Measurements from ENCODE around the gene NRXN3.

DNA sequence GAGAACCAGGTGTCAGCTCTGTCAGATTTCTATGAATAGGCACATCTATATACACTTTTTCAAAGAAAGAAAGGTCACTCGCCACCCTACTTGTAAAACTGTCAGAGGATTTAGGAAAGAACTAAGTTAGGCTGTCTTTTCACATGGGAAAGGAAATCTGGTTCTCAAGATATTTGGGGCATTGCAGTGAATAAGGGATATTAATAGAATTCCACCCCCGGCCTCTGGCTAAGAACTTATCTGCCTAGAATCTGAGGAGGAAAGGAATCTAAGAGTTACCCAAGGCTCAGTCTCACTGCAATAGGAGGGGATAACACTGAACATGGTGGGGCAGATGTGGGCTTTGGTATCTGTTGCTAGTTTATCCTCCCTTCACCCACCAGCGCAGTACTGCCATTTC, 677.6 kb downstream of the NRXN3 start:
- TF ChIP-seq, protein P1, sequence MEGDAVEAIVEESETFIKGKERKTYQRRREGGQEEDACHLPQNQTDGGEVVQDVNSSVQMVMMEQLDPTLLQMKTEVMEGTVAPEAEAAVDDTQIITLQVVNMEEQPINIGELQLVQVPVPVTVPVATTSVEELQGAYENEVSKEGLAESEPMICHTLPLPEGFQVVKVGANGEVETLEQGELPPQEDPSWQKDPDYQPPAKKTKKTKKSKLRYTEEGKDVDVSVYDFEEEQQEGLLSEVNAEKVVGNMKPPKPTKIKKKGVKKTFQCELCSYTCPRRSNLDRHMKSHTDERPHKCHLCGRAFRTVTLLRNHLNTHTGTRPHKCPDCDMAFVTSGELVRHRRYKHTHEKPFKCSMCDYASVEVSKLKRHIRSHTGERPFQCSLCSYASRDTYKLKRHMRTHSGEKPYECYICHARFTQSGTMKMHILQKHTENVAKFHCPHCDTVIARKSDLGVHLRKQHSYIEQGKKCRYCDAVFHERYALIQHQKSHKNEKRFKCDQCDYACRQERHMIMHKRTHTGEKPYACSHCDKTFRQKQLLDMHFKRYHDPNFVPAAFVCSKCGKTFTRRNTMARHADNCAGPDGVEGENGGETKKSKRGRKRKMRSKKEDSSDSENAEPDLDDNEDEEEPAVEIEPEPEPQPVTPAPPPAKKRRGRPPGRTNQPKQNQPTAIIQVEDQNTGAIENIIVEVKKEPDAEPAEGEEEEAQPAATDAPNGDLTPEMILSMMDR (conservative IDR thresholded peaks at IDR 0.05; ENCODE audit: low read depth in 2 of 2): no peak
- TF ChIP-seq ZNF331 (CRISPR knock-in tag; IDR thresholded peaks at IDR 0.05; ENCODE audit: low read depth) (no peak), CREB1 (CRISPR knock-in tag; IDR thresholded peaks at IDR 0.05; ENCODE audit: low read depth) (no peak)
- TF ChIP-seq, protein P2, sequence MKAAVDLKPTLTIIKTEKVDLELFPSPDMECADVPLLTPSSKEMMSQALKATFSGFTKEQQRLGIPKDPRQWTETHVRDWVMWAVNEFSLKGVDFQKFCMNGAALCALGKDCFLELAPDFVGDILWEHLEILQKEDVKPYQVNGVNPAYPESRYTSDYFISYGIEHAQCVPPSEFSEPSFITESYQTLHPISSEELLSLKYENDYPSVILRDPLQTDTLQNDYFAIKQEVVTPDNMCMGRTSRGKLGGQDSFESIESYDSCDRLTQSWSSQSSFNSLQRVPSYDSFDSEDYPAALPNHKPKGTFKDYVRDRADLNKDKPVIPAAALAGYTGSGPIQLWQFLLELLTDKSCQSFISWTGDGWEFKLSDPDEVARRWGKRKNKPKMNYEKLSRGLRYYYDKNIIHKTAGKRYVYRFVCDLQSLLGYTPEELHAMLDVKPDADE (IDR thresholded peaks at IDR 0.05): no peak

Data from GM23338 (cell line).